ENCODE results near the gene ADK. TPM values are rescaled to one million over a fixed set of nuclear protein-coding genes. Genes with fewer than 3 reads are reported as not detected.

ADK gene
- total RNA-seq, 6 experiments from 2014 or later = 54.2 to 92.5 (median 63.5) TPM

- no peak overlapping the region for H3K4me3 ChIP-seq
- no peak for ATAC-seq
- H3K9me3 ChIP-seq = no peaks in the 10 kb centered on the region
- no peak overlapping the region for H3K27ac ChIP-seq
- H3K4me1 ChIP-seq = no peaks in the 10 kb centered on the region
- no peaks in the 10 kb centered on the region for H3K27me3 ChIP-seq
- H3K36me3 ChIP-seq = no peaks in the 10 kb centered on the region
- WGBS (ENCODE audit: insufficient coverage, low coverage, low lambda C conversion rate, missing lambda C conversion rate) = 75% methylated on average over 1 of the region's 1 CpG
- TF ChIP-seq CTCF (IDR thresholded peaks at IDR 0.05) (no peak), POLR2A (IDR thresholded peaks at IDR 0.05) (no peak)
- DNase-seq = no peak
- intact Hi-C loops (cut with DNase I) = no loop called here
Measured at GRCh38 chr10:74424565-74424964, 273.5 kb downstream of the ADK start.

- DNase-seq (no peak), ATAC-seq (no peak)
- Histone ChIP-seq H3K9me3 (no peaks in the 10 kb centered on the region), H3K4me3 (no peak overlapping the region), H3K27me3 (no peaks in the 10 kb centered on the region), H3K36me3 (no peaks in the 10 kb centered on the region), H3K27ac (no peak overlapping the region), H3K4me1 (no peaks in the 10 kb centered on the region)
- WGBS (ENCODE audit: insufficient coverage, low coverage, low lambda C conversion rate, missing lambda C conversion rate) = 100% methylated on average over 2 of the region's 2 CpGs
- intact Hi-C loops (cut with DNase I) = no loop called here
- TF ChIP-seq POLR2A (IDR thresholded peaks at IDR 0.05) (no peak), CTCF (IDR thresholded peaks at IDR 0.05) (no peak)
Measured at GRCh38 chr10:74425456-74426001, 274.5 kb downstream of the ADK start.

GRCh38 chr10:74431816-74432215 lies 280.8 kb downstream of the ADK start:
- no peaks in the 10 kb centered on the region for H3K36me3 ChIP-seq
- intact Hi-C loops (cut with DNase I) = no loop called here
- no peak overlapping the region for H3K27ac ChIP-seq
- H3K4me1 ChIP-seq = no peaks in the 10 kb centered on the region
- H3K9me3 ChIP-seq = no peaks in the 10 kb centered on the region
- no peak for TF ChIP-seq CTCF (IDR thresholded peaks at IDR 0.05)
- TF ChIP-seq POLR2A (IDR thresholded peaks at IDR 0.05) = no peak
- no peaks in the 10 kb centered on the region for H3K27me3 ChIP-seq
- DNase-seq = no peak
- 92% methylated on average over 4 of the region's 4 CpGs for WGBS (ENCODE audit: insufficient coverage, low coverage, low lambda C conversion rate, missing lambda C conversion rate)
- ATAC-seq = no peak
- H3K4me3 ChIP-seq = no peak overlapping the region

- H3K4me3 ChIP-seq = no peak overlapping the region
- no peaks in the 10 kb centered on the region for H3K36me3 ChIP-seq
- H3K27ac ChIP-seq = no peak overlapping the region
- intact Hi-C loops (cut with DNase I) = no loop called here
- ATAC-seq (peak in 2 of 4 donors; percentile 38 to 68), DNase-seq (no peak)
- H3K27me3 ChIP-seq = no peaks in the 10 kb centered on the region
- no peak for TF ChIP-seq POLR2A (IDR thresholded peaks at IDR 0.05)
- no peak for TF ChIP-seq CTCF (IDR thresholded peaks at IDR 0.05)
- no peaks in the 10 kb centered on the region for H3K9me3 ChIP-seq
- no peaks in the 10 kb centered on the region for H3K4me1 ChIP-seq
- WGBS (ENCODE audit: insufficient coverage, low coverage, low lambda C conversion rate, missing lambda C conversion rate) = 22% methylated on average over 1 of the region's 1 CpG
Measured at GRCh38 chr10:74432841-74433594, 282.0 kb downstream of the ADK start.

Measured in right lobe of liver (tissue), 6 donors.